Measurements from ENCODE around the gene LIN7B.

Gene LIN7B

GRCh38 chr19:49094505-49095482 lies 19.4 kb upstream of the LIN7B start:
- no peak for DNase-seq

DNA sequence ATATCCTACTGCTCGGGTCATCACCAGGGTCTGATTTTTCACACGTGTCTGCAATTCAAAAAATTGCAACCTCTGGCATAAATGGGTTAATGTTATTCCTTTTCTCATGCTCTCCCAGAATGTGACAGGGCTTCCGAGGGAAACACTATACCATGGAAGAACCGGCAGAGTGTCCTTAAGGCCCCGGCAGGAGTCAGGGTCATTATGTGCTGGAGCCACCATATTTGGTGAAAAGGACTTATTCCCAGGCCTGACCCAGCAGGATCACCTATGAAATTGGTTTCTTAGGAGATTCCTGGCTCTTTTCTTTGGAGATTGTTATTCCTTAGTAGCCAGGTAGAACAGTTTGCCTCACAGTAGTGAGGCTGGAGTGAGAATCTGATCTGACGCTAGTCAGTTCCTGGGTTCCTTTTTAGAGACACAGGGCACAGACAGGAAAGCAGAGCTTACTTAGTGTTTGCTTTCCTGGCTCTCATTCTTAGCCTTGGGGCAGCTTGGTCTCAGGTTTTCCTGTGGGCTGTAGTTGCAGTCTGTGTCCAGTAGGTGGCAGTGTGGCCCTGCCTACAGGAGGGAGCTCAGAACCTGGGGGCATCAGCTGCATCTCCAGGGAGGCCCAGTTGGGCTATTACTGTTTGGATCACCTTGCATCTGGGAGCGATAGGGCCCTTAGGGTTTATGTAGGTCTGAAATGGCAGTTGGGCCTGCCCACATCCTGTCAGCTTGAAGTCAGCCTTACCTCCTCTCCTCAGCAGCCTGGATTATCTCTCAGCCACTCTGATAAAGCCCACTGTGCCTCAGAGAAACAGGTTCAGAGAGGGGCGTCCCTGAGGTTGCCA lies 16.5 kb upstream of the LIN7B start:
- peak; percentile 55 for DNase-seq

DNA sequence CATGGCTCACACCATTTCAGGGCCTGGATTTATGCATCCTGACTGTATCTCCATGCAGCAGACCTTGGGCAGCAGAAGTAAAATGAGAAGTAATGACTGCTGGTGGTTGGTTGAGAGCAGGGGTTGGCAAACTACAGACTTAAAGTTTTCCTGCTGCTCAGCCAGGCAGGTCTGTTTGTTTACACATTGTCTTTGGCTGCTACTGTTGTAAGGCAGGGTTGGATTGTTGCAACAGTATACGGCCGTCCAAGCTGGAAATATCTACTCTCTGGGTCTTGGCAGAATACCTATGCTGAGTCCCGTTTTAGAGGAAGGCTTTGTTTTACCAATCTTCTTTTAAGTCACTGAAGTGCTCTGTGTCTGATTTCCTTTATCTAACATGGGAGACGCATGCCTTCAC lies 15.4 kb upstream of the LIN7B start:
- DNase-seq = no peak

- DNase-seq = no peak
Measured at GRCh38 chr19:49101160-49101559, 13.0 kb upstream of the LIN7B start.

GRCh38 chr19:49102303-49102702 lies 11.9 kb upstream of the LIN7B start:
- no peak for DNase-seq

- no peak for DNase-seq
Measured at GRCh38 chr19:49103331-49104085, 10.7 kb upstream of the LIN7B start.

- DNase-seq = no peak
Measured at GRCh38 chr19:49104229-49104864, 9.8 kb upstream of the LIN7B start.

DNA sequence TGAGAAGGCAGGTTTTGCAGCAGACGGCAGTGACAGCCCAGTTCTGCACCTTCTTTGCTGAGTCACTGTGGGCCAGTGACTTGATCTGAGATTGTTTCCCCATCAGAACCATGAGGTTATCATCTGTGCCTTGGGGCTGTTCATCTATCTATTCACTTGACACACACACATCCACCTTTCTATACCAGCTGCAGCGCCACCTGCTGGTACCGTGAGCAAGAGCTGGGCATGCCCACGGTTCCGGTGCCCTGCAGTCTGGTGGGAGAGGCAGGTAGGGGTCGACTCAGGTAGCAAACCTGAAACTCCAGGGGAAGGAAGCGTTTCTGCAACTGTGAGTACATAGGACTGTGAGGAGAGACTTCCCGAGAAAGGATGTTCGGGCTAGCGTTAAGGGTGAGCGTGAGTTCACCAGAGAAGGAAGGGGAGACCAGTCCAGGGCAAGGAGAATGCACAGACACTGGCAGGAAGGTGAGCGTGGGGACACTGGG lies 7.5 kb upstream of the LIN7B start:
- DNase-seq = no peak

GRCh38 chr19:49107625-49108459 lies 6.3 kb upstream of the LIN7B start:
- DNase-seq = no peak

DNA sequence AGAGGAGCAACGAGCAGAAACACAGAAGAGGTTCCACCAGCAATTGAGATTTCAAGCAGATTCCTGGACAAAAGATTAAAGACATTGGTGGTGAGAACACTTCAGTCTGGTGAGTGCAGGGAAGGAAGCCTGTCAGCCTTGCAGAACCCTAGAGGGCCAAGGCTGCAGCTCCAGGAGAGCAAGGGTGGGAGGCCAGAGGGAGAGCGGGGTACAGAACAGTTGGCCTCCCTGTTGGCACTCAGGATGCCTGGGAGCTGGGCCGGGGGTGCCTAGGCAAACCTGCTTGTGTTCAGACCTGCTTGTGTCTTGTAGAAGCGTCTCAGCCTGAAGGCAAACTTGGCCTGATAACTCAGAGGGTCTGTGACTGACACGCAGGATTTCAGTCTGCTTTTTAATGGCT lies 5.1 kb upstream of the LIN7B start:
- DNase-seq = no peak

- DNase-seq = no peak
Measured at GRCh38 chr19:49109569-49110233, 4.5 kb upstream of the LIN7B start.

GRCh38 chr19:49110567-49110966 lies 3.6 kb upstream of the LIN7B start:
- no peak for DNase-seq

DNA sequence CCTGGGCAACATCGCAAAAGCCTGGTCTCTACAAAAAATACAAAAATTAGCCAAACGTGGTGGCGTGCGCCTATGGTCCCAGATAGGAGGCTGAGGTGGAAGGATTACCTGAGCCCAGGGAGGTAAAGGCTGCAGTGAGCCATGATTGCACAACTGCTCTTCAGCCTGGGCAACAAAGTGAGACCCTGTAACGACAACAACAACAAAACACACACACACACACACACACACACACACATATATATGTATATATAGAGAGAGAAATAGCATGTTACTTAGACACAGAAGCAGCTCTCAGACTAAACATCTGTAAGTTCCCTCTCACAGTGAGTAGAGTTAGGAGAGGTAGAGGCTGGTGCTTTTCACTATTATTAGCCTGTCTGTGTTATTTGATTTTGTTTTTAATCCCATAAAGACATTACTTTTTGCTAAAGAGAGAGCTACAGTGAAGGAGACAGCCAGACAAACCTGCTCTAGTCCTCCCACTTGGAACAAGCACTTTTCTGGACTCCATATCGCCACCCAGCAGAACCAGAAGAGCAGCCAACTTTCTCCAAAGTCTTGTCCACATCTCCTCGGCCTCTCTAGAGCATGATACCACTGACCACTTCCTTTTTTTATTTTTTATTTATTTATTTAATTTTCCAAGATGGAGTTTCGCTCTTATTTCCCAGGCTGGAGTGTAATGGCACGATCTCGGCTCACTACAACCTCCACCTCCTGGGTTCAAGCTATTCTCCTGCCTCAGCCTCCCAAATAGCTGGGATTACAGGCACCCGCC lies 2.8 kb upstream of the LIN7B start:
- no peak for DNase-seq

GRCh38 chr19:49114630-49115363 lies 627 bp downstream of the LIN7B start:
- DNase-seq = peak; percentile 50

DNA sequence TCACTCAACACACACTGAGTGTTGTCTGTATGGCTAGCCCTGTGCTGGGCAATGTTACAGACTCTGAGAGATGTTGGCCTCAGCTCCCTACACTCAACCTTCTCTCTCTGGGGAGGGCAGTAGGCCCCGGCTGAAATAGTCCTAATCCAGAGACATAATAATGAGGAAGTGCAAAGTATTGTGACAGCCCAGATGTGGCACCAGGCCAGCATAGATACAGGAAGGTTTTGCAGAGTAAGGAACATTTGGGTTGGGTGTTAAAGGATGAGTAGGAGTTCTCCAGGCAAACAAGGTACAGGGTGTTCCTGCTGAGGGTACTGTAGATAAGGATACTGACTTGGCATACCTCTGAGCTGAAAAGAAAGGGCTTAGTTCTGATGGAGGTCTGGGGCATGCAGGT lies 2.4 kb downstream of the LIN7B start:
- no peak for DNase-seq

DNA sequence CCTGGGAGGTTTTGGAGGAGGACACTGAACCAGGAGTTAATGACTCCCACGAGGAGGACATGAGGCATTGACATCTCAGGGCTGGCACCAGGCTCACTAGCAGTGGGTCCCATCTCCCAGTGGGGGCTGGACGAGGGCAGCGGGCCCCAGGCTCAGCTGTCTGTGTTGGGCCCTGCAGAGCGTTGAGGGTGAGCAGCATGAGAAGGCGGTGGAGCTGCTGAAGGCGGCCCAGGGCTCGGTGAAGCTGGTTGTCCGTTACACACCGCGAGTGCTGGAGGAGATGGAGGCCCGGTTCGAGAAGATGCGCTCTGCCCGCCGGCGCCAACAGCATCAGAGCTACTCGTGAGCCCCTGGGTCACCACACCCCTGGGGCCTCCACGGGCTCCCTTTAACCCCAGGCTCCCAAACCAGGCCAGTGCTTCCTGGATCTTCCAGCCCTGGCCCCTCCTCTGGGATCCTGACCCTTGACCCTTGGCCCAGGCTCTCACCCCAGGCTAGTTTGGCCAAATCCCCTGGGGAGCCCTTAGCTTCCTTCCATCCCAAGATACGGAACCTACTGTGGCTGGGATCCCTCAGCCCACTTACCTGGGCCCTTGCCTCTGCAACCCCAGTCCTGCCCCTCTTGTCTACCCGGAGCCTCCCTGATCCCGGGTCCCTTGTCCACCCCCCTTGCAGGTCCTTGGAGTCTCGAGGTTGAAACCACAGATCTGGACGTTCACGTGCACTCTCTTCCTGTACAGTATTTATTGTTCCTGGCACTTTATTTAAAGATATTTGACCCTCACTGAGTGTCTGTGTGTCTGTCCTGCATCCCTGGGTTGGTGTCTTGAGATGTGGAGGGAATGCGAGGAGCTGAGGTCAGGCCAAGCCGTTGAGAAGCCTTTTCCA lies 3.8 kb downstream of the LIN7B start:
- no peak for DNase-seq

- peak; percentile 82 for DNase-seq
Measured at GRCh38 chr19:49118565-49119410, 4.6 kb downstream of the LIN7B start, which contains the start of gene C19orf73. Gene C19orf73 (minus strand): TSS chr19:49119143. CDS start chr19:49119022, 121 bp downstream.

All from DMS 273 treated with DMSO at 0.1 percent for 48 hours (cell line).